HG03103 (cell line): ENCODE data around the gene PSEN1.

Source experiments
- ATAC-seq: cut with Tn5 transposase; IDR thresholded peaks from one replicate; pipeline ENCODE4 v1.9.1; 2021; ENCODE audit warnings: low read depth; ENCODE audit not compliant: unreplicated experiment

Gene PSEN1

DNA sequence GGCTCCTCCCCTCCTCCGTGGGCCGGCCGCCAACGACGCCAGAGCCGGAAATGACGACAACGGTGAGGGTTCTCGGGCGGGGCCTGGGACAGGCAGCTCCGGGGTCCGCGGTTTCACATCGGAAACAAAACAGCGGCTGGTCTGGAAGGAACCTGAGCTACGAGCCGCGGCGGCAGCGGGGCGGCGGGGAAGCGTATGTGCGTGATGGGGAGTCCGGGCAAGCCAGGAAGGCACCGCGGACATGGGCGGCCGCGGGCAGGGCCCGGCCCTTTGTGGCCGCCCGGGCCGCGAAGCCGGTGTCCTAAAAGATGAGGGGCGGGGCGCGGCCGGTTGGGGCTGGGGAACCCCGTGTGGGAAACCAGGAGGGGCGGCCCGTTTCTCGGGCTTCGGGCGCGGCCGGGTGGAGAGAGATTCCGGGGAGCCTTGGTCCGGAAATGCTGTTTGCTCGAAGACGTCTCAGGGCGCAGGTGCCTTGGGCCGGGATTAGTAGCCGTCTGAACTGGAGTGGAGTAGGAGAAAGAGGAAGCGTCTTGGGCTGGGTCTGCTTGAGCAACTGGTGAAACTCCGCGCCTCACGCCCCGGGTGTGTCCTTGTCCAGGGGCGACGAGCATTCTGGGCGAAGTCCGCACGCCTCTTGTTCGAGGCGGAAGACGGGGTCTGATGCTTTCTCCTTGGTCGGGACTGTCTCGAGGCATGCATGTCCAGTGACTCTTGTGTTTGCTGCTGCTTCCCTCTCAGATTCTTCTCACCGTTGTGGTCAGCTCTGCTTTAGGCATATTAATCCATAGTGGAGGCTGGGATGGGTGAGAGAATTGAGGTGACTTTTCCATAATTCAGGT, at the start of gene PSEN1:
TSS of gene PSEN1 (plus strand) at position 121 of the 839 bp plus-strand sequence. CDS start 11,513 bp downstream, outside the sequence.
- ATAC-seq = peak; percentile 87

DNA sequence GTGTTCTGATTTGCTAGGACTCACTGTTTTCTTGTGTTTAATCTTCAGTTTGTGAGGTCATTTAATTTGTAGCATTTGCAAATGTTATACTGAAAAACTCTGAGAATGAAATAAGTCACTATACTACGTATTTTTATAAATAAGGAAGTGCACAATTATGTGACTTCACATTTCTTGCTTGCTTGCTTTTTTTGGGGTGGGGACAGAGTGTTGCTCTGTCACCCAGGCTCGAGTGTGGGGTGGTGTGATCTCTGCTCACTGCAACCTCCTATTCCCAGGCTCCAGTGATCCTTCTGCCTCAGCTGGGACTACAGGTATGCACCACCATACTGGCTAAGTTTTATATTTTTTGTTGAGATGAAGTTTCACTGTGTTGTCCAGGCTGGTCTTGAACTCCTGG, 45.3 kb upstream of the PSEN1 start:
- ATAC-seq = no peak

DNA sequence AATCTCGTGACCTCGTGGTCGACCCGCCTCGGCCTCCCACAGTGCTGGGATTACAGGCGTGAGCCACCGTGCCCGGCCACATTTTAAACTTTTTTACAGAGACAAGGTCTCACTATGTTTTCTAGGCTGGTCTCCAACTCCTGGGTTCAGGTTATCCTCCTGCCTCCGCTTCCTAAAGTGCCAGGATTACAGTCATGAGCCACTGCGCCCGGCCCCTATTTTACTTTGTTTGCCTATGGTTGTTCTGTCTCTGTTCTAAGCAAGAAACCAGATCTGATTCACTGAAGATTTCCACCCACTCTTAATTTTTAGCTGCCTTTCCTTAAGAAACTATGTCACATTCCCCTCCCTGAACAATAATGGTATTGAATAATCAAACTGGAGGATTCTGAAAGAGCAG, 38.9 kb upstream of the PSEN1 start:
- no peak for ATAC-seq

DNA sequence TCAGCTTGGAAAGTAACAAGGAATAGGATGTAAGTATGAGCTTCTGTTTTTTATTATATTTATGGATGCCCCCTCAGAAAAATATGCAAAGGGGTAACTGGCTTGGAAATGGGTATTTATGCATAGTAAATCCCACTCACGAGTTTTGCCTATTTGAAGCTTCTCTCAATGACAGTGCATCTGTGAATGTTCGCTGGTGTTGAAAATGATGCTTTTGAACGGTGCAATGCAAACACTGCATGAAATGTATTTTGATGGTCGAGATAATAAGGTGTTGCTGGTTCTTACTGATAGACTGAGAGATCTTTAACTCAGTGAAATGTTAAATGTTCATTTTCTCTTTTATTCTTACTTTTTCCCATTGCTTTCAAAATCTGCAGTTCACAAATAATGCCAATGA, 36.0 kb upstream of the PSEN1 start:
- no peak for ATAC-seq

DNA sequence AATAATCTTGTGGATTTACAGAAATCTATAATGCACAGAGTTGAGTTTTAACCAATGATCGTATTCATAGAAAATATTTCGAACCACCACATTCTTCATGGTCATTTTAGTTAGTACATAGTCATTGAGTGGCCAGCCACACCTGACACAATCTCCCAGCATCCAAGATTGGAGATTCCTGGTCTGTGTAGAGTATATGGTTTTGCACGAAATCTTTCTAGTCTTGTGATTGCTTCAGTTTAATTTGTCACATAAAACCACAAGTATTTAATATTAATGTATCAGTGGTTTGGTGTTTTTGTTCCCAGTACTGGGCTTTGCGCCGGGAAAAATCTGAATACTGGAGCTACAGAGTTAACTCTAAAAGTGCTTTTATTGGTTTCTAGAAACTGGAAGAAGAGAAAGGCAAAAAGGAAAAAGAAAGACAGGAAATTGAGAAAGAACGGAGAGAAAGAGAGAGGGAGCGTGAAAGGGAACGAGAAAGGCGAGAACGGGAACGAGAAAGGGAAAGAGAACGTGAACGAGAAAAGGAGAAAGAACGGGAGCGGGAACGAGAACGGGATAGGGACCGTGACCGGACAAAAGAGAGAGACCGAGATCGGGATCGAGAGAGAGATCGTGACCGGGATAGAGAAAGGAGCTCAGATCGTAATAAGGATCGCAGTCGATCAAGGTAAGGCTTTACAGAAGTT, 33.4 kb upstream of the PSEN1 start:
- ATAC-seq = no peak

DNA sequence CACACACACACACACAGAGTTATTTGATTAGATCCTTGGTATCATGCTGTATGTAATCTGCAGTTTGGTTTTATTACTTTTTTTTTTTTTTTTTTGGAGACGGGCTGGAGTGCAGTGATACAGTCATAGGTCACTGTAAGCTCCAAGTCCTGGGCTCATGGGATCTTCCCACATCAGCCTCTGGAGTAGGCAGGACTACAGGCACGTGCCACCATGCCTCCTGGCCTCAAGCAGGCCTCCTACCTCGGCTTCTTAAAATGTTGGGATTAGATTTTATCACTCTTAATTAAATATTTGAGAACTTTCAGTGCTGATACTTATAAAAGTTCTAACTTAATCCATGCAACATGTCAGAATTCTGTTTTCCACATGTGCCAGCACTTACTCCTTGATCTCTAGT, 31.3 kb upstream of the PSEN1 start:
- ATAC-seq = no peak

DNA sequence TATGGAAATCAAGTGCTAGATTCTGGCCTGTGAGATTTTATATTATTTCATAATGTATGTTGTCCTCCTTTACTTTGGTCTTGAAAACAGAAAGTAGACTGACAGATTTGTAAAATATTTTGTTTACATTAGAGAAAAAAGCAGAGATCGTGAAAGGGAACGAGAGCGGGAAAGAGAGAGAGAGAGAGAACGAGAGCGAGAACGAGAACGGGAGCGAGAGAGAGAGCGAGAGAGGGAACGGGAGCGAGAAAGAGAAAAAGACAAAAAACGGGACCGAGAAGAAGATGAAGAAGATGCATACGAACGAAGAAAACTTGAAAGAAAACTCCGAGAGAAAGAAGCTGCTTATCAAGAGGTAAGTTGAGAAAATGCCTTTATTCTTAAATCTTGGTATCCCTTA, 30.6 kb upstream of the PSEN1 start:
- no peak for ATAC-seq

DNA sequence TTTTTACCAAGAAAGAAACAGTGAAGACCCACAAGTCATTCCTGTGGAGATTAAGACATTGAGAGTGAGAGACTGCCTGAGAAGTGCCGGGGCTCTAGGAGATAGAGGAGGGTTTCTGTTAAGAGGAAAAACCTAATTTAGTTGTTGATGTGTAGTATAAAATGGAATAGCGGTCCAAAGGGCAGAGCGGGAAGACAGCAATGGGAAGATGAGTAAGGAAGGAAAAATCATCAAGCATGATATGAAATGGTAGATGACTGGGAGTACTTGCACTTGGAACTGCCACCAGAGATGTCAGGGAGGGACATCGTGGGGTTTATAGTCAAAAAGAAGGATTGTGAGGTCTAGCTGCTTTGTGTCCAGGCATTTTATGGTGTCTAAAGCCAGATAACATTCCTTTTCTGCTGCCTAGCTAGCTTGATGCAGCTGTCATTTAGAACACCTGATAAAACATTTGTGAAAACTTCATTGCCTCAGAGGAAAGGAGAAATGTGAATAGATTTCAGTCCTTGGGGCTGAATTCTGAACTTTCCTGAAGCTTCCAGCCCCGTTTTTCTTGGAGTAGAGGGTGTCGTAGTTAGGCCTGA, 20.1 kb upstream of the PSEN1 start:
- no peak for ATAC-seq

DNA sequence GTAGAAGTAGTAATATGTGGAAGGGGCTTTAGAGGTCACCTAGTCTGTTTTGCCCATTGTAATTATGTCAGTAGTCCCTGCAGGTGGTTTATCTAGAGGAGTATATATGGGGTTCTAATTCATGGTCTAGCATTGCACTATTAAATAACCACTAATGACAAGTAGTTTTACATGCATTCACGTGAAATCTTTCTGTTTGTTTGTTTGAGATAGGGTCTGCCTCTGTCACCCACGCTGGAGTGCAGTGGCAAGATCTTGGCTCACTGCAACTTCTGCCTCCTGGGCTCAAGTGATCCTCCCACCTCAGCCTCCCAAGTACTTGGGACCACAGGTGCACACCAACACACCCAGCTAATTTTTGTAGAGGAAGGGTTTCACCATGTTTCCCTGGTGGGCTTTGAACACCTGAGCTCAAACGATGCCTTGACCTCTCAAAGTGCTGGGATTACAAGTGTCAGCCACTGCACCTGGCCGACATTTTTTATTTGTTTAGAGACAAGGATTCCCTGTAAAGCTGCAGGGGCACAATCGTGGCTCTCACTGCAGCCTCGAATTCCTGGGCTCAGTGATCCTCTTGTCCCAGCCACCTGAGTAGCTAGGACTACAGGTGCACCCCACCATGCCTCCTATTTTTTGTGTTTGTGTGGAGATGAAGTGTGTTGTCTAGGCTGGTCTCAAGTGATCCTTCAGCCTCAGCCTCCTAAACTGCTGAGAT, 12.0 kb upstream of the PSEN1 start:
- ATAC-seq = no peak

DNA sequence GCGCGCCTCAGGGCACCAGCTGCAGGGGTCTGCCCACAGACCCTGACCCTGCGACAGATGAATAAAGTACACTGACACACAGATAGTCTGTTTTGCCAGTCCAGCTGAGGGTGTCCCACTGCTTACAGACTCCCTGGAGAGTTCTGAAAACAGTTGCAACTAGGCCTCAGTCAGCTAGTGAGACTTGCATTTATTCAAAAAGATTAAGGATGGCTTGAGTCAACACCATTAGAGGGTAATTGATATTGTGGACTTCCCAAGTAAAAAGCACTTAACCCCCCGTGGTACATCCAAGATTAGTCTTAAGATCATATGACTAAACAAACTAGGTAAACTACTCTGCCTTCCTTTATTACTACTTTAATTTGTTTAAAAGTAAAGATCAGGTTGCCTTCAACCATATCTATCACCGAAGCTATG, 11.1 kb upstream of the PSEN1 start:
- no peak for ATAC-seq

DNA sequence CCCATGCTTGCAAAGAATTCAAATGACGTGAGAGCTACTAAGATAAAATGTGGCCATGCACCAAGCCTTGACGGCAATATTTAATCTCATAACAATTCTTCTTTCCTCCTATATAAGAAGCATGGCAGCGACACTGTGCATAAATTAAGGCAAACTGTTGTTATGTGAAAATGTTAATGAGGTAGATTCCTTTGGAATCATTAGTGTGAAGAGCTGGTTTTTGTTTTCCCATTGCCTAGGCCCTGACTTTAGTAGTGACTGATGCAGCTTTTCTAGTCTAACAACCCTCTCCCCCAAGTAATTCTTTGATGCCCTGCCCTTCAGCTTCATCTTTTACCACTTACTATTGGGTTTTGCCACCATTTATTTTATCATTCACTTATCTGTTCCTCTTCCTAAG, 10.6 kb upstream of the PSEN1 start:
- ATAC-seq = no peak

DNA sequence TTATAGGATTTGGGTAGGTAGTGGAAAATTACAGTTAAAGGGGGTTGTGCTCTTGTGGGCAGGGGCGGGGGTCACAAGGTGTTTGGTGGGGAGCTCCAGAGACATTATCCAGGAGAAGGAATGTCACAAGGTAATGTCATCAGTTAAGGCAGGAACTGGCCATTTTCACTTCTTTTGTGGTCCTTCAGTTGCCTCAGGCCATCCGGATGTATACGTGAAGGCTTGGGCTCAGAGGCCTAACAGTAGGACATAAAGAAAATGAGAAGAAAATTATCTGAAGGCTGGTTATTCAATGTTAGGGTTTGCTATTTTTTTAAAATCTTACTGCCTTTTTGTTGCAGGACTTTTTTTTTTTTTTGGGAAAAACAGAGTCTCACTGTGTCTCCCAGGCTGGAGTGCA, 2.5 kb upstream of the PSEN1 start:
- no peak for ATAC-seq

DNA sequence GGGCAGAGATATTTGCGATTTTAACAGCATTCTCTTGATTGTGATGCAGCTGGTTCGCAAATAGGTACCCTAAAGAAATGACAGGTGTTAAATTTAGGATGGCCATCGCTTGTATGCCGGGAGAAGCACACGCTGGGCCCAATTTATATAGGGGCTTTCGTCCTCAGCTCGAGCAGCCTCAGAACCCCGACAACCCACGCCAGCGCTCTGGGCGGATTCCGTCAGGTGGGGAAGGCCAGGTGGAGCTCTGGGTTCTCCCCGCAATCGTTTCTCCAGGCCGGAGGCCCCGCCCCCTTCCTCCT, 271 bp upstream of the PSEN1 start:
- ATAC-seq = no peak

DNA sequence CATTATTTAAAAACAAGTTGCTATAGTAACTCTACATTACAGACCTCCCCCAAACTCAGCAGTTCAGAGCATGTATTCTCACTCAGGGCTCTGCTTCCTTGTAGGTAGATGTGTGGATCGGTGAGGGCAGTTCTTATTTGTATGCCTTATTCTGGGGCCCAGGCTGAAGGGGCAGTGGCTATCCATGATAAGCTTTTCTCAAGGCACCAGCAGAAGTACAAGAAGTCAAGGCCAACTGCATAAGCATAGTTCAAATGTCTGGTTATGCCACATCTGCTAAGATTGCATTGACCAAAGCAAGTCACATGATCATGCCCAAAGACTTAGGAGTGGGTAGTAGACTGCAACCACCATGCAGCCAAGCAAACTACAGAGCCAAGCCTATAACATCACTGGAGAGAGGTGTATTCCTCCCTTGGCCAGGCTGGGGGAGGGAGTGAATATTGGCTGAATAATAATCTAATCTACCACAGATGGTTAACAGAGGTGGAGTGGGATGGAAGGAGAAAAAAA, 4.6 kb downstream of the PSEN1 start:
- ATAC-seq = no peak

DNA sequence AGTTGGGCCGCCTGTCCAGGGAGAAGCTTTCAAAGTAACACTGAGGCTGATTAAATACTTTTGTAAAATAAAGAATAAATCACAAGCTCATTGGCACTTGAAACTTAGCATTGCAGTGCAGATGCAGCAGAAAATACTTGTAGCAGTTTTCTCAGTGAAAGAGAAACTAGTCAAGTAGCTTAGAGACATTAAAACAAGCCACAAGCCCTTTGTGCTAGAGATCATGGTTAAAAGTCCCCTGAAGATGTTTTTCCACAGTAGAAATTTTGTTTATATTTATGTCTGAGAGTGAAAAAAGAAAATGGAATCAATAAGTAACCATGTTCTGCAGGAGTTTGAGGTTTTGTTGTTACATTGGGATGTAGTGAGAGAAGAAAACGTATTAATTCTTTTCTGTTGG, 5.9 kb downstream of the PSEN1 start:
- no peak for ATAC-seq

DNA sequence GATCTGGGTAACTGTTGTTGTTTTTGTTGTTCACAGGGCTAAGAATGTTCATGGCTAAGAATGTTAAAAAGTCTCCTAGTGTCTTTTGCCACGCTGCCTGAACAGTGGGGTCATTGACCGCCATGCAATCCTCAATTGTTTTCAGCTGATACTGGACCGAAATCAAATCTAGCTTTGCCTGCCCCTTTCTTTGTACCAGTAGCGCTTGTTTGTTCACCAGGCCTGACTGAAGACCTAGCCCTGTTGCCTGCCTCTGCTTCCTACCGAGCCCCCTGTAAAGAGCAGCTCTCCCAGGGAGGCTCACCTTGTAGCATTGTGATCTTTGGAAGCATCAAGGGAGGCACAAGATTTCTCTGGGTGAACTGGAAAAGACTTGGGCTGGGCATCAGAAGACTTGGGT, 6.7 kb downstream of the PSEN1 start:
- ATAC-seq = no peak

DNA sequence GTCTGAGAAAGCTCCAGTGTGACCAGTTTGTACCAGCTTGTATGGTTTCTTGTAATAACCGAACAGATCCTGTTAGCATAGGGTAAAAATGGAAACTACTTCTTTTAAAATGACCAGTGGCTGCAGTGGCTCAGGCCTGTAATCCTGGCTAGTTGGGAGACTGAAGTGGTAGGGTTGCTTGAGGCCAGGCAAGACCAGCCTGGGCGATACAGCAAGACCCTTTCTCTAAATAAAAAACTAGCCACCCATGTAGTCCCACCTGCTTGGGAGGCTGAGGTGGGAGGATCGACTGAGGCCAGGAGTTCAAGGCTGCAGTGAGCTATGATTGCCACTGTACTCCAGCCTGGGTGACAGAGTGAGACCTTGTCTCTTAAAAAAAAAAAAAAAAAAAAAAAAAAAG, 7.3 kb downstream of the PSEN1 start:
- no peak for ATAC-seq

DNA sequence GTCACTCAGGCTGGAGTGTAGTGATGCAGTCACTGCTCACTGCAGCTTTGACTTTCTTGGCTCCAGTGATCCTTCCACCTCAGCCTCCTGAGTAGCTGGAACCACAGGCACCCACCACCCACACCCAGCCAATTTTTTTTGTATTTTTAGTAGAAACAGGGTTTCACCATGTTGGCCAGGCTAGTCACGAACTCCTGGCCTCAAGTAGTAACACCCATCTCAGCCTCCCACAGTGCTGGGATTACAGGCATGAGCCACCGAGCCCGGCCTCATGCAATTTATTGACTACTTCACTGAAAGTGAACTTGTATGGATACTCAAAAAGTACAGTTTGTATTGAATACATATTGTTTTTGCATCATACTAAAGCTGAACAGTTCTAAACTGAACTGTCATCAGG, 9.1 kb downstream of the PSEN1 start:
- ATAC-seq = no peak

DNA sequence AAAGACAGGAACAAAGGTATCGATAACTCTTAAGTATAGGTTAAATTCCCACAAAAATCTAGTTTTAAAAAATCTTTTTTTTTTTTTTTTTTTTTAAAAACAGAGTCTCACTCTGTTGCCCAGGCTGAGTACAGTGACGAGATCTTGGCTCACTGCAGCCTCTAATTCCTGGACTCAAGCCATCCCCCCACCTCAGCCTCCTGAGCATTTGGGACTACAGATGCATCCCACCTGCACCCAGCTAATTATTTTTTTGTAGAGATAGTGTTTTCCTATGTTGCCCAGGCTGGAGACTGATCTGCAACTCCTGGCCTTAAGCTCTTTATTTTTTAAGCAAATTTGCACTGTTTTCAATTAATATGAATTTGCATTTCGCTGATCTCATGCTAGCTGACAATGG, 9.8 kb downstream of the PSEN1 start:
- ATAC-seq = no peak

DNA sequence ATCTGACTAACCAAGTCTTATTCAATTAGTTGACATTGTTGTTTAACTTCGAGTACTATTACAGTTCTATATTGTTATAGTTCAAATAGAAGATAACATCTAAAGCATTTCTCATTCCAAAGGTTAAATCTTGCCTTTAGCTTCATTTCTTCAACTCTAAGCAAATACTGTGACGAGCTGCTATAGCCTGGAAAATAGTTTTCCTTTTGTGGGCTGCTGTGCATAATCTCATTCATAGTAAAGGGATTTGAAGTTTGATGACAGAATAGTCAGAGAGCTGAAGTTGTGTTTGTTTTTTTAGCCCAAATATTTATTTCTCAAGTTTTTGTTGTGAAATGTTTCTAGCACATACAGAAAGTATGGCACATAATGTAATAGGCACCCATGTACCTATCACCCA, 13.4 kb downstream of the PSEN1 start:
- ATAC-seq = no peak

DNA sequence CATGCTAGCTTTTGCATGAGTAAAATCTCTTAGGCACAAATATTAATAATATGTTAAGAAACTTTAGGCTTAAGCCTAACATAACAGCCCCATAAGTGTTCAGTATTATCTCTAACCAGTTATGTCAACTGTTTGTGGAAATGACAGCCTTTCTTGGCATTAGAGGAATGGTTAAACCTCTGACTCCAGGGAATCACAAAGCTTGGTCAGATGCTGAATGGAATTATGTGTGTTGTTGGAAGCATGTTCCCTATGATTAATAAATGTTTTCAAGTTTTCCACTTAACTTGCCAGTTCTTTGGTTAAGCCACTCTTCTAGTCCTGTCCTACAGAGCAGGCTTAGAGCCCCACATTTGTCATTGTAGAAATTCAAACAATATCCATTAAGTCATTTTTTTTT, 17.0 kb downstream of the PSEN1 start:
- ATAC-seq = no peak
